Measurements from ENCODE around the gene TEX22.

The TEX22 gene

GRCh38 chr14:105426416-105427130 is 28.2 kb downstream of the TEX22 start:
- Histone ChIP-seq H3K27me3 (ENCODE audit: control insufficient read depth in 3 of 3, insufficient read depth in 3 of 3, low read depth in 1 of 3, low read length in 3 of 3) (no peaks in the 10 kb centered on the region), H2BK15ac (ENCODE audit: low read length) (no peak overlapping the region), H3K23ac (ENCODE audit: low read depth, low read length, poor library complexity) (no peak overlapping the region), H2BK5ac (ENCODE audit: low read length) (no peak overlapping the region), H3K9me3 (replicated peaks in 1 of 2; ENCODE audit: control insufficient read depth in 2 of 2, insufficient read depth in 1 of 2, low read depth in 1 of 2, low read length in 2 of 2) (peaks cover 15 to 38% of the 10 kb centered on the region in 2 donors), H2BK12ac (ENCODE audit: low read length) (no peak overlapping the region), H3K4me3 (ENCODE audit: low read length in 2 of 2) (peak overlapping the region in 1 of 2 donors; percentile 59), H3K18ac (ENCODE audit: low read length) (no peak overlapping the region), H2AK5ac (ENCODE audit: low read depth, low read length) (no peak overlapping the region), H4K91ac (ENCODE audit: low read depth, low read length, poor library complexity) (no peak overlapping the region), H4K8ac (ENCODE audit: low read depth, low read length) (no peak overlapping the region), H3K27ac (replicated peaks; ENCODE audit: low read length) (no peak overlapping the region), H3K9ac (ENCODE audit: low read depth, low read length, poor library complexity) (peak overlapping the region; percentile 22), H3K79me1 (ENCODE audit: low read depth, low read length) (peaks cover 26% of the 10 kb centered on the region), H3K36me3 (replicated peaks in 1 of 2; ENCODE audit: control insufficient read depth in 2 of 2, insufficient read depth in 2 of 2, low read length in 2 of 2) (peaks cover 30 to 80% of the 10 kb centered on the region in 2 donors), H2AFZ (ENCODE audit: low read length) (no peak overlapping the region), H3K4me2 (ENCODE audit: insufficient read depth, low read length, poor library complexity, severe bottlenecking) (no peak overlapping the region), H3K14ac (ENCODE audit: low read length) (no peak overlapping the region), H2BK120ac (ENCODE audit: low read depth, low read length) (no peak overlapping the region), H3K4ac (ENCODE audit: low read length) (no peak overlapping the region), H3K4me1 (ENCODE audit: control insufficient read depth in 2 of 2, insufficient read depth in 1 of 2, low read depth in 1 of 2, low read length in 2 of 2) (peaks cover 5 to 6% of the 10 kb centered on the region in 2 donors)
- DNase-seq (ENCODE audit: low spot score), result no peak
- WGBS, 2 donors (ENCODE audit: extremely low coverage in 2 of 2, insufficient read length in 2 of 2, insufficient replicate concordance in 1 of 2), result no CpG with 5 or more reads among the region's 21 CpGs

- H2BK12ac ChIP-seq (ENCODE audit: low read length), result no peak overlapping the region
- no peak overlapping the region for H3K9ac ChIP-seq (ENCODE audit: low read depth, low read length, poor library complexity)
- no peak overlapping the region for H2BK120ac ChIP-seq (ENCODE audit: low read depth, low read length)
- no peak overlapping the region for H3K23ac ChIP-seq (ENCODE audit: low read depth, low read length, poor library complexity)
- H3K27ac ChIP-seq (replicated peaks; ENCODE audit: low read length), result no peak overlapping the region
- H3K9me3 ChIP-seq (replicated peaks in 1 of 2; ENCODE audit: control insufficient read depth in 2 of 2, insufficient read depth in 1 of 2, low read depth in 1 of 2, low read length in 2 of 2), result peaks cover 15 to 38% of the 10 kb centered on the region in 2 donors
- no peak overlapping the region for H2AFZ ChIP-seq (ENCODE audit: low read length)
- H3K4ac ChIP-seq (ENCODE audit: low read length), result no peak overlapping the region
- H2BK15ac ChIP-seq (ENCODE audit: low read length), result no peak overlapping the region
- H2BK5ac ChIP-seq (ENCODE audit: low read length), result no peak overlapping the region
- peaks cover 27 to 74% of the 10 kb centered on the region in 2 donors for H3K36me3 ChIP-seq (replicated peaks in 1 of 2; ENCODE audit: control insufficient read depth in 2 of 2, insufficient read depth in 2 of 2, low read length in 2 of 2)
- no peak overlapping the region for H4K91ac ChIP-seq (ENCODE audit: low read depth, low read length, poor library complexity)
- H4K8ac ChIP-seq (ENCODE audit: low read depth, low read length), result no peak overlapping the region
- peaks cover 23% of the 10 kb centered on the region for H3K79me1 ChIP-seq (ENCODE audit: low read depth, low read length)
- no peak overlapping the region for H3K4me2 ChIP-seq (ENCODE audit: insufficient read depth, low read length, poor library complexity, severe bottlenecking)
- no peak overlapping the region for H2AK5ac ChIP-seq (ENCODE audit: low read depth, low read length)
- no CpG with 5 or more reads among the region's 10 CpGs for WGBS, 2 donors (ENCODE audit: extremely low coverage in 2 of 2, insufficient read length in 2 of 2, insufficient replicate concordance in 1 of 2)
- no peak overlapping the region for H3K18ac ChIP-seq (ENCODE audit: low read length)
- no peaks in the 10 kb centered on the region for H3K27me3 ChIP-seq (ENCODE audit: control insufficient read depth in 3 of 3, insufficient read depth in 3 of 3, low read depth in 1 of 3, low read length in 3 of 3)
- no peak overlapping the region for H3K14ac ChIP-seq (ENCODE audit: low read length)
- peaks cover 2 to 3% of the 10 kb centered on the region in 2 donors for H3K4me1 ChIP-seq (ENCODE audit: control insufficient read depth in 2 of 2, insufficient read depth in 1 of 2, low read depth in 1 of 2, low read length in 2 of 2)
- no peak overlapping the region for H3K4me3 ChIP-seq (ENCODE audit: low read length in 2 of 2)
- no peak for DNase-seq (ENCODE audit: low spot score)
These were observed 29.1 kb downstream of the TEX22 start for GRCh38 chr14:105427412-105427811.

- H3K4ac ChIP-seq (ENCODE audit: low read length), result no peak overlapping the region
- H3K4me3 ChIP-seq (ENCODE audit: low read length in 2 of 2), result no peak overlapping the region
- H2AFZ ChIP-seq (ENCODE audit: low read length), result no peak overlapping the region
- no peaks in the 10 kb centered on the region for H3K4me1 ChIP-seq (ENCODE audit: control insufficient read depth in 2 of 2, insufficient read depth in 1 of 2, low read depth in 1 of 2, low read length in 2 of 2)
- no peak overlapping the region for H4K91ac ChIP-seq (ENCODE audit: low read depth, low read length, poor library complexity)
- WGBS, 2 donors (ENCODE audit: extremely low coverage in 2 of 2, insufficient read length in 2 of 2, insufficient replicate concordance in 1 of 2), result no CpG with 5 or more reads among the region's 9 CpGs
- H3K23ac ChIP-seq (ENCODE audit: low read depth, low read length, poor library complexity), result no peak overlapping the region
- no peak overlapping the region for H2BK15ac ChIP-seq (ENCODE audit: low read length)
- no peak overlapping the region for H2BK120ac ChIP-seq (ENCODE audit: low read depth, low read length)
- no peak overlapping the region for H2BK12ac ChIP-seq (ENCODE audit: low read length)
- H3K79me1 ChIP-seq (ENCODE audit: low read depth, low read length), result peaks cover 25% of the 10 kb centered on the region
- no peak overlapping the region for H4K8ac ChIP-seq (ENCODE audit: low read depth, low read length)
- peaks cover 15 to 38% of the 10 kb centered on the region in 2 donors for H3K9me3 ChIP-seq (replicated peaks in 1 of 2; ENCODE audit: control insufficient read depth in 2 of 2, insufficient read depth in 1 of 2, low read depth in 1 of 2, low read length in 2 of 2)
- H3K4me2 ChIP-seq (ENCODE audit: insufficient read depth, low read length, poor library complexity, severe bottlenecking), result no peak overlapping the region
- H3K27me3 ChIP-seq (ENCODE audit: control insufficient read depth in 3 of 3, insufficient read depth in 3 of 3, low read depth in 1 of 3, low read length in 3 of 3), result no peaks in the 10 kb centered on the region
- no peak overlapping the region for H2BK5ac ChIP-seq (ENCODE audit: low read length)
- no peak overlapping the region for H3K14ac ChIP-seq (ENCODE audit: low read length)
- no peak overlapping the region for H2AK5ac ChIP-seq (ENCODE audit: low read depth, low read length)
- peaks cover 27 to 68% of the 10 kb centered on the region in 2 donors for H3K36me3 ChIP-seq (replicated peaks in 1 of 2; ENCODE audit: control insufficient read depth in 2 of 2, insufficient read depth in 2 of 2, low read length in 2 of 2)
- no peak overlapping the region for H3K27ac ChIP-seq (replicated peaks; ENCODE audit: low read length)
- H3K18ac ChIP-seq (ENCODE audit: low read length), result no peak overlapping the region
- no peak for DNase-seq (ENCODE audit: low spot score)
- H3K9ac ChIP-seq (ENCODE audit: low read depth, low read length, poor library complexity), result no peak overlapping the region
These were observed 29.7 kb downstream of the TEX22 start for GRCh38 chr14:105427936-105428485.

- Histone ChIP-seq H2BK12ac (ENCODE audit: low read length) (no peak overlapping the region), H3K23ac (ENCODE audit: low read depth, low read length, poor library complexity) (no peak overlapping the region), H3K9ac (ENCODE audit: low read depth, low read length, poor library complexity) (no peak overlapping the region), H2AK5ac (ENCODE audit: low read depth, low read length) (no peak overlapping the region), H2BK5ac (ENCODE audit: low read length) (no peak overlapping the region), H3K4me3 (ENCODE audit: low read length in 2 of 2) (no peak overlapping the region), H3K36me3 (replicated peaks in 1 of 2; ENCODE audit: control insufficient read depth in 2 of 2, insufficient read depth in 2 of 2, low read length in 2 of 2) (peaks cover 24 to 65% of the 10 kb centered on the region in 2 donors), H3K79me1 (ENCODE audit: low read depth, low read length) (peaks cover 18% of the 10 kb centered on the region), H3K4ac (ENCODE audit: low read length) (no peak overlapping the region), H4K8ac (ENCODE audit: low read depth, low read length) (no peak overlapping the region), H3K27ac (replicated peaks; ENCODE audit: low read length) (no peak overlapping the region), H3K27me3 (ENCODE audit: control insufficient read depth in 3 of 3, insufficient read depth in 3 of 3, low read depth in 1 of 3, low read length in 3 of 3) (no peaks in the 10 kb centered on the region), H2AFZ (ENCODE audit: low read length) (no peak overlapping the region), H3K14ac (ENCODE audit: low read length) (no peak overlapping the region), H4K91ac (ENCODE audit: low read depth, low read length, poor library complexity) (no peak overlapping the region), H2BK120ac (ENCODE audit: low read depth, low read length) (no peak overlapping the region), H3K18ac (ENCODE audit: low read length) (no peak overlapping the region), H3K4me1 (ENCODE audit: control insufficient read depth in 2 of 2, insufficient read depth in 1 of 2, low read depth in 1 of 2, low read length in 2 of 2) (peaks cover 0 to 4% of the 10 kb centered on the region in 2 donors), H3K9me3 (replicated peaks in 1 of 2; ENCODE audit: control insufficient read depth in 2 of 2, insufficient read depth in 1 of 2, low read depth in 1 of 2, low read length in 2 of 2) (peaks cover 15 to 42% of the 10 kb centered on the region in 2 donors), H2BK15ac (ENCODE audit: low read length) (no peak overlapping the region), H3K4me2 (ENCODE audit: insufficient read depth, low read length, poor library complexity, severe bottlenecking) (no peak overlapping the region)
- no CpG with 5 or more reads among the region's 6 CpGs for WGBS, 2 donors (ENCODE audit: extremely low coverage in 2 of 2, insufficient read length in 2 of 2, insufficient replicate concordance in 1 of 2)
- no peak for DNase-seq (ENCODE audit: low spot score)
These were observed 31.7 kb downstream of the TEX22 start for GRCh38 chr14:105430042-105430441.
